Measurements from ENCODE around the gene DDX31. TPM values are rescaled to one million over a fixed set of nuclear protein-coding genes. Genes with fewer than 3 reads are reported as not detected.

Gene DDX31
- total RNA-seq, 1 experiment from 2014 or later: 19.2 TPM

DNA sequence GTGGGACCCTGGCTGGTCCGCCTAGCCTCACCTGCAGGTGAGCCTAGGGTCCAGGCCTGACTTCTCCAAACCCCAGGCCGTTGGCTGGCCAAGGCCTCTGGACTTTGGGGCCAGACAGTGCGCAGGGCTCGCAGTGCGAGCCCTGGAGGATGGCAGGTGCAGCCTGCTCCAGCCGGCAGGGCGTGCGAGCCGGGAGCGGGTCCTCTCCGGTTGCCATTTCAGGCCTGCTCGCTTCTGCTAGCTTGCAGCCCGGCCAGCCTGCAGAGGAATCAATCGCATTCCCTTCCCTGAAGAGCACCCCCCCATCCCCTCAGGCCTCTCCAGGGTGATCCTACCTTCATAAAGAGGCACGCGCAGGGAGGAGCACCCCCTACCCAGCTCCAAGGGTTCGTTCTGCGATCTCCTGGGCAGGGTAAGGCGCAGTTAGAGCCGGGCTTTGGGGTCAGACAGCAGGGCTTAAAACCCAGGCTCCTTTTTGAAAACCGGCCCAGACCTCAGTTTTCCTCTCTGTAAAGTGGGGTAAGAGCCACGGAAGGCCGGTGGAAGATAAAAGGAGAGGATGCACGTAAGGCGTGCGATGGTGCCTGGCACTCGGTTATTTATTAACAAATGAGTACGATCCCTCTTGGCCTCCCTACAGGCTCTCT is 81.2 kb downstream of the DDX31 start:
- POLR2A ChIA-PET (ENCODE audit: unreplicated experiment): no interaction called here
- Histone ChIP-seq H4K20me1 (ENCODE audit: insufficient read depth) (no peaks in the 10 kb centered on the region), H3F3A (ENCODE audit: insufficient read depth, low read depth) (no peaks in the 10 kb centered on the region), H3K79me2 (ENCODE audit: low read depth) (no peaks in the 10 kb centered on the region), H3K4me1 (replicated peaks; ENCODE audit: insufficient read depth) (no peaks in the 10 kb centered on the region), H3K4me3 (no peak overlapping the region), H3K27me3 (ENCODE audit: insufficient read depth, low read depth) (0 out of 2 replicates have a peak, but pooled peaks cover 7% of the 10 kb centered on the region), H3K36me3 (ENCODE audit: low read depth) (no peaks in the 10 kb centered on the region), H3K9me2 (ENCODE audit: insufficient read depth) (no peaks in the 10 kb centered on the region), H3K9me3 (ENCODE audit: insufficient read depth, low read depth) (no peaks in the 10 kb centered on the region), H3K4me2 (no peak overlapping the region), H3K27ac (no peak overlapping the region), H2AFZ (no peak overlapping the region)
- CTCF ChIA-PET: no interaction called here
- BruUV-seq (replicated peaks): no TSS peak
- peak in 1 of 2 experiments; percentile 20 for DNase-seq
- intact Hi-C loops (cut with micrococcal nuclease; ENCODE audit: unreplicated experiment): no loop called here
- TF ChIP-seq CTCF (conservative IDR thresholded peaks at IDR 0.05): no peak
- no peak for TF ChIP-seq EZH2 (IDR thresholded peaks at IDR 0.05; ENCODE audit: low read depth)

DNA sequence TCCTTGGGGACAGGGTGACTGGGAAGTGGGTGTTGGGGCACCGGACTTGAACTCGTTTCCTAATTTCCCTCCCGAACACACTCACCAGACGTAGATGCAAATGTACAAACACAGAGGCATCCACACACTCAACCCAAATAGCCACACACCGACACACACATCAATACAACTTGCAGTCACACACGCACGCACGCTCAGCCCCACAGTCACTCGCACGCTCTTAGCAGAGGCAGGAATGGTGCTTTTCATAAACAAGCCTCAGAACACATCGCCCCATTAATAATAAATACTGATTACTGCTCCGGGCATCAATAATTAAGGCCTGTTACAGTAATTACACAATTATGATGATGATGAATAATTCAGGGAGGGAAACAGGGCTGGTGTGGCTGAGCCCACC is 81.7 kb downstream of the DDX31 start:
- no peak for TF ChIP-seq CTCF (conservative IDR thresholded peaks at IDR 0.05)
- TF ChIP-seq EZH2 (IDR thresholded peaks at IDR 0.05; ENCODE audit: low read depth): no peak
- CTCF ChIA-PET: no interaction called here
- no peaks in the 10 kb centered on the region for H3K36me3 ChIP-seq (ENCODE audit: low read depth)
- intact Hi-C loops (cut with micrococcal nuclease; ENCODE audit: unreplicated experiment): no loop called here
- H3K27me3 ChIP-seq (ENCODE audit: insufficient read depth, low read depth): peaks cover 11% of the 10 kb centered on the region; the same call in 1 of the 2 replicates
- H3K4me1 ChIP-seq (replicated peaks; ENCODE audit: insufficient read depth): no peaks in the 10 kb centered on the region
- no peak overlapping the region for H3K4me3 ChIP-seq
- POLR2A ChIA-PET (ENCODE audit: unreplicated experiment): no interaction called here
- no TSS peak for BruUV-seq (replicated peaks)
- no peaks in the 10 kb centered on the region for H3K9me3 ChIP-seq (ENCODE audit: insufficient read depth, low read depth)
- H3F3A ChIP-seq (ENCODE audit: insufficient read depth, low read depth): no peaks in the 10 kb centered on the region
- H2AFZ ChIP-seq: no peak overlapping the region
- no peaks in the 10 kb centered on the region for H3K79me2 ChIP-seq (ENCODE audit: low read depth)
- peak in 1 of 2 experiments; percentile 3 for DNase-seq
- H3K27ac ChIP-seq: no peak overlapping the region
- no peaks in the 10 kb centered on the region for H3K9me2 ChIP-seq (ENCODE audit: insufficient read depth)
- no peaks in the 10 kb centered on the region for H4K20me1 ChIP-seq (ENCODE audit: insufficient read depth)
- no peak overlapping the region for H3K4me2 ChIP-seq

DNA sequence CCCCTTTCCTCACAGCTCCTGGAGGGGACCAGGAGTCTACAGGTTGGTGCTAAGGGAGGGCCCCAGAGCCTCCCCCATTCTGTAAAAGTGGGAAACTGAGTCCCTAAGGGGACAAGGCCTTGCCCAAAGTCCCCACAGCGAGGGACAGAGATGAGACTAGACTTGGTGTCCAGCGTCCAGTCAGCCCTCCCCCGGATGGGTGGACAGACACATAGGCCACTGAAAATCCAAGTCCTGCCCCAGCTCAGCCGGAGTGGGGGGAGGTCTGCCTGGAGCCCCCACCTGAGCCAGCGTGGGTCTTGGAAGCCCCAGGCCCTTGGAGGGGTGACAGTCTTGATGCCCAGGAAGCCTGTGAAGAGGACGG is 82.2 kb downstream of the DDX31 start:
- no peaks in the 10 kb centered on the region for H3F3A ChIP-seq (ENCODE audit: insufficient read depth, low read depth)
- H3K4me2 ChIP-seq: no peak overlapping the region
- no peaks in the 10 kb centered on the region for H3K79me2 ChIP-seq (ENCODE audit: low read depth)
- no peaks in the 10 kb centered on the region for H4K20me1 ChIP-seq (ENCODE audit: insufficient read depth)
- peaks cover 12% of the 10 kb centered on the region; the same call in 1 of the 2 replicates for H3K27me3 ChIP-seq (ENCODE audit: insufficient read depth, low read depth)
- H3K9me2 ChIP-seq (ENCODE audit: insufficient read depth): no peaks in the 10 kb centered on the region
- no peak overlapping the region for H2AFZ ChIP-seq
- H3K9me3 ChIP-seq (ENCODE audit: insufficient read depth, low read depth): no peaks in the 10 kb centered on the region
- TF ChIP-seq CTCF (conservative IDR thresholded peaks at IDR 0.05) (no peak), EZH2 (IDR thresholded peaks at IDR 0.05; ENCODE audit: low read depth) (no peak)
- H3K4me3 ChIP-seq: no peak overlapping the region
- H3K27ac ChIP-seq: no peak overlapping the region
- ChIA-PET CTCF (no interaction called here), POLR2A (ENCODE audit: unreplicated experiment) (no interaction called here)
- no peak for DNase-seq
- H3K4me1 ChIP-seq (replicated peaks; ENCODE audit: insufficient read depth): no peaks in the 10 kb centered on the region
- H3K36me3 ChIP-seq (ENCODE audit: low read depth): no peaks in the 10 kb centered on the region
- intact Hi-C loops (cut with micrococcal nuclease; ENCODE audit: unreplicated experiment): no loop called here
- no TSS peak for BruUV-seq (replicated peaks)

Data from PC-9 (cell line).